ENCODE data around the gene FLT3LG. TPM values are rescaled to one million over a fixed set of nuclear protein-coding genes. Genes with fewer than 3 reads are reported as not detected.

FLT3LG gene
- total RNA-seq, 1 experiment from 2014 or later, result 6.5 TPM

DNA sequence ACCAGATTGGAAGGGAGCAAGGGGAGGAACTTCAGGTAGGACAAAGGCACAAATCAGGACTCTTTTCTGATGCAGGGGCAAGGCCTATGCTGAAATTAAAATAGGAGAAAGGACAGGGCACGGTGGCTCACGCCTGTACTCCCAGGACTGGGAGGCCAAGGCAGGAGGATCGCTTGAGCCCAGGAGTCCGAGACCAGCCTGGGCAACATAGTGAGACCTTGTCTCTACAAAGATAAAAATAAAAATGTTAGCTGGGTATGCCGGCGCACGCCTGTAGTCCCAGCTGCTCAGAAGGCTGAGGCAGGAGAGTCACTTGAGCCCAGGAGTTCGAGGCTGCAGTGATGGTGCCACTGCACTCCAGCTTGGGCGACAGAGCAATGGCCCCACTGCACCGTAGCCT is 38.3 kb upstream of the FLT3LG start:
- H3K4me1 ChIP-seq (ENCODE audit: insufficient read depth, low read length, poor library complexity, severe bottlenecking), result no peaks in the 10 kb centered on the region
- H3K36me3 ChIP-seq (ENCODE audit: insufficient read depth, low read length, poor library complexity, severe bottlenecking), result no peaks in the 10 kb centered on the region
- TF ChIP-seq, protein P1, sequence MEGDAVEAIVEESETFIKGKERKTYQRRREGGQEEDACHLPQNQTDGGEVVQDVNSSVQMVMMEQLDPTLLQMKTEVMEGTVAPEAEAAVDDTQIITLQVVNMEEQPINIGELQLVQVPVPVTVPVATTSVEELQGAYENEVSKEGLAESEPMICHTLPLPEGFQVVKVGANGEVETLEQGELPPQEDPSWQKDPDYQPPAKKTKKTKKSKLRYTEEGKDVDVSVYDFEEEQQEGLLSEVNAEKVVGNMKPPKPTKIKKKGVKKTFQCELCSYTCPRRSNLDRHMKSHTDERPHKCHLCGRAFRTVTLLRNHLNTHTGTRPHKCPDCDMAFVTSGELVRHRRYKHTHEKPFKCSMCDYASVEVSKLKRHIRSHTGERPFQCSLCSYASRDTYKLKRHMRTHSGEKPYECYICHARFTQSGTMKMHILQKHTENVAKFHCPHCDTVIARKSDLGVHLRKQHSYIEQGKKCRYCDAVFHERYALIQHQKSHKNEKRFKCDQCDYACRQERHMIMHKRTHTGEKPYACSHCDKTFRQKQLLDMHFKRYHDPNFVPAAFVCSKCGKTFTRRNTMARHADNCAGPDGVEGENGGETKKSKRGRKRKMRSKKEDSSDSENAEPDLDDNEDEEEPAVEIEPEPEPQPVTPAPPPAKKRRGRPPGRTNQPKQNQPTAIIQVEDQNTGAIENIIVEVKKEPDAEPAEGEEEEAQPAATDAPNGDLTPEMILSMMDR (conservative IDR thresholded peaks at IDR 0.05; ENCODE audit: low read depth, low read length), result no peak
- no peak for TF ChIP-seq EZH2 (IDR thresholded peaks at IDR 0.05; ENCODE audit: borderline replicate concordance, low read depth, low read length, poor library complexity, severe bottlenecking)
- ChIA-PET CTCF (no interaction called here), POLR2A (ENCODE audit: low non-redundant PET) (no interaction called here)
- H3K27me3 ChIP-seq (replicated peaks; ENCODE audit: insufficient read depth, low read depth, low read length, poor library complexity), result peaks cover 30% of the 10 kb centered on the region
- H3K27ac ChIP-seq (ENCODE audit: low read depth, low read length, poor library complexity, severe bottlenecking), result no peak overlapping the region
- no TSS peak for BruUV-seq (replicated peaks)
- intact Hi-C loops (cut with micrococcal nuclease; ENCODE audit: unreplicated experiment), result no loop called here
- H3K9me3 ChIP-seq (ENCODE audit: low read depth, low read length, poor library complexity, severe bottlenecking), result no peaks in the 10 kb centered on the region
- no peak for DNase-seq (ENCODE audit: low spot score)
- H3K4me3 ChIP-seq (ENCODE audit: low read depth, low read length, poor library complexity, severe bottlenecking), result no peak overlapping the region

DNA sequence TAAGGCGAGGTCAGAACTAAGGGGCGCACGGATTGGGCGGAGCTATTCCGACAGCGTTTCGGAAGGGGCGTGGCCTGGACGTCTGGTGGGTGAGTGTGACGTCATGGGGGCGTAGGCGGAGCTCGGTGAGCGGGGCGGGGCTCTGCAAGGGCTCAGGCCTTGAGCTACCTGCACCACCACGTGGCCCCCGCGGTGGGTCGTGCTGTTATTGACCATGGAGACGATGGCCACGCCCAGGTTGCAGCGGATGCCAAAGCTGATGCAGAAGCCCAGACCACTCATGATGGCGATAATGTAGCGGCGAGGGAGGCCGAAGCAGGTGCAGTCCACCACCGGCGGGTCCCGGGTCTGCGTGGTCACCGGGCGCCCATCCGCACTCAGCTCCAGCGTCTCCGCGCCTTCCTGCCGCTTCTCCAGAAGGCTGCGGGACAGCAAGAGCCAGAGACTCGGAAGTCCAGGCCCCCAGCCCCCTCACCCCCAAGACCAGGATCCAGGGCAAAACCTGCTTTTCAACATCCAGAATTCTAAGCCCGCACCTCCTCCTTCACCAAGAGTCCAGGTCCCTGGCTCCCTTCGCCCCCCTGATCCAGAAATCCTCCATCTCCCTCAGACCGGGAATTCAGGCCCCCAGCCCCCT is 37.5 kb upstream of the FLT3LG start:
- Histone ChIP-seq H3K9me3 (ENCODE audit: low read depth, low read length, poor library complexity, severe bottlenecking) (no peaks in the 10 kb centered on the region), H3K4me3 (ENCODE audit: low read depth, low read length, poor library complexity, severe bottlenecking) (no peak overlapping the region), H3K4me1 (ENCODE audit: insufficient read depth, low read length, poor library complexity, severe bottlenecking) (peaks cover 1% of the 10 kb centered on the region), H3K27ac (ENCODE audit: low read depth, low read length, poor library complexity, severe bottlenecking) (no peak overlapping the region), H3K27me3 (replicated peaks; ENCODE audit: insufficient read depth, low read depth, low read length, poor library complexity) (peaks cover 36% of the 10 kb centered on the region), H3K36me3 (ENCODE audit: insufficient read depth, low read length, poor library complexity, severe bottlenecking) (no peaks in the 10 kb centered on the region)
- intact Hi-C loops (cut with micrococcal nuclease; ENCODE audit: unreplicated experiment), result no loop called here
- TF ChIP-seq EZH2 (IDR thresholded peaks at IDR 0.05; ENCODE audit: borderline replicate concordance, low read depth, low read length, poor library complexity, severe bottlenecking), result no peak
- TF ChIP-seq, protein P1 (conservative IDR thresholded peaks at IDR 0.05; ENCODE audit: low read depth, low read length), result no peak
- CTCF ChIA-PET, result no interaction called here
- no peak for DNase-seq (ENCODE audit: low spot score)
- no TSS peak for BruUV-seq (replicated peaks)
- POLR2A ChIA-PET (ENCODE audit: low non-redundant PET), result no interaction called here

DNA sequence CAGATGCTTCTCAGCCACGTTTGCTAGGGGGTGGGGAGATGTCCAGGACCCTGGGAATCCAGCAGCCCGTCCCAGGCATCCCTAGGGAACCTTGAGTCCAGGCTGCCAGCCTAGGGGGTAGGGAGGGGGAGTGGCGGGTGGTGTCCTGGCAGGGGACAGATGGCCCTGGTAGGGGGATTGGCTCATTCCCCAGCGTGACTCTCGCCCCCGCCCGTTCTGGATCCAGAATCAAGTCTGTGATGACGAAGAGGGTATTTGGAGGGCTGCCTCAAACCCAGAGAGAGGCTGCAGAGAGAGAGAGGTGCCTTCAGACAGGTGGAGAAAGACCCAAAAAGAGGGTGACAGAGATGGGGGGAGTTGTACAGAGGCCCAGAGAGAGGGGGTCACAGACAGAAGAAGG is 36.8 kb upstream of the FLT3LG start:
- intact Hi-C loops (cut with micrococcal nuclease; ENCODE audit: unreplicated experiment), result no loop called here

More for the DNA sequence above, 36.8 kb upstream of the FLT3LG start:
- DNase-seq (ENCODE audit: low spot score), result no peak
- H3K36me3 ChIP-seq (ENCODE audit: insufficient read depth, low read length, poor library complexity, severe bottlenecking), result no peaks in the 10 kb centered on the region
- no TSS peak for BruUV-seq (replicated peaks)
- no peak overlapping the region for H3K27ac ChIP-seq (ENCODE audit: low read depth, low read length, poor library complexity, severe bottlenecking)
- H3K27me3 ChIP-seq (replicated peaks; ENCODE audit: insufficient read depth, low read depth, low read length, poor library complexity), result peaks cover 36% of the 10 kb centered on the region
- TF ChIP-seq EZH2 (IDR thresholded peaks at IDR 0.05; ENCODE audit: borderline replicate concordance, low read depth, low read length, poor library complexity, severe bottlenecking), result no peak
- TF ChIP-seq, protein P1 (conservative IDR thresholded peaks at IDR 0.05; ENCODE audit: low read depth, low read length), result no peak
- H3K4me3 ChIP-seq (ENCODE audit: low read depth, low read length, poor library complexity, severe bottlenecking), result no peak overlapping the region
- peaks cover 9% of the 10 kb centered on the region for H3K4me1 ChIP-seq (ENCODE audit: insufficient read depth, low read length, poor library complexity, severe bottlenecking)
- ChIA-PET POLR2A (ENCODE audit: low non-redundant PET) (no interaction called here), CTCF (no interaction called here)
- no peaks in the 10 kb centered on the region for H3K9me3 ChIP-seq (ENCODE audit: low read depth, low read length, poor library complexity, severe bottlenecking)
